Coronary artery (tissue), 2 donors: ENCODE data around the gene LINGO3.

Experiments
- DNase-seq: peaks from one replicate; pipeline ENCODE4 v3.0.0-alpha.2; 2017; ENCODE audit warnings: low spot score
- H3K27ac ChIP-seq, 2 donors: fragments of 200-600 bp; sonication (generic); one replicate each; pipeline ENCODE4 v1.5.1; 2016 to 2019
- H3K4me3 ChIP-seq: fragments of 200-600 bp; sonication (generic); 2 replicates; pipeline ENCODE4 v1.5.1; 2016; ENCODE audit warnings: mild to moderate bottlenecking, moderate library complexity
- TF ChIP-seq, protein P1 (sequence below): fragments of 200-600 bp; sonication (generic); IDR thresholded peaks from one replicate; pipeline ENCODE4 v1.5.1; 2019; ENCODE audit warnings: antibody characterized with exemption

LINGO3 gene

DNA sequence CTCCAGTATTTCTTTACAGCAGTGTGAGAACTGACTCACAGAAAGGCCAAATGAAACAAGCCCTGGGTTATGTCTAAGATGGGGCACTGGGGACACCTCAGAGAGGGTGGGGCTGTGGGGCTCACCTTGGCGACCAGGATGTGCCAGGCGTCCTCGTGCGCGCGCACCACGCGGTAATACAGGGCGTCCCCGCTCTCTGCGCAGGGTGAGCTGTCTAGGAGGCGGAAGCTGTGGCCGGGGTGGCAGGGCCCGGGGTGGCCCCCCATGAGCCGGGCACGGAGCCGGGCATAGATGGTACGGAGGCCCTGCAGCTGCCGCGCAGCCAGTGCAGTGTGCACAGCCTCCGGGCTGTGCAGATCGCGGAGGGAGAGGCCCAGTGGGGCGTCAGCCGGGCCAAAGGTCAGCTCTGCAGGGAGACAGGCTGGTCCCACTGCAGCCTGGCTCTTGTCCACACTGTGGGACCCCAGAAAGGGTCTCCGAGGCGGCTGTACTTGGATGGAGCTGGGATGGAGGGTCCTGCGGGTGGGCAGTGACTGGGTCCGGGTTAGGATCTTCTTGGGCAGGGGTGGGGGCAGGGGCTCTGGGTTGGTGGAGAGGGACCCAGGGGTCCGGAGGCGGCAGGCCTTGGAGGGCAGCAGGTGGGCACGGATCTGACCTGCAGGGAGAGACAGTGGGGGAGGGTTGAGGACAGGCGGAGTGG, 29.3 kb downstream of the LINGO3 start:
- Histone ChIP-seq H3K27ac (no peak overlapping the region), H3K4me3 (no peak overlapping the region)
- TF ChIP-seq, protein P1, sequence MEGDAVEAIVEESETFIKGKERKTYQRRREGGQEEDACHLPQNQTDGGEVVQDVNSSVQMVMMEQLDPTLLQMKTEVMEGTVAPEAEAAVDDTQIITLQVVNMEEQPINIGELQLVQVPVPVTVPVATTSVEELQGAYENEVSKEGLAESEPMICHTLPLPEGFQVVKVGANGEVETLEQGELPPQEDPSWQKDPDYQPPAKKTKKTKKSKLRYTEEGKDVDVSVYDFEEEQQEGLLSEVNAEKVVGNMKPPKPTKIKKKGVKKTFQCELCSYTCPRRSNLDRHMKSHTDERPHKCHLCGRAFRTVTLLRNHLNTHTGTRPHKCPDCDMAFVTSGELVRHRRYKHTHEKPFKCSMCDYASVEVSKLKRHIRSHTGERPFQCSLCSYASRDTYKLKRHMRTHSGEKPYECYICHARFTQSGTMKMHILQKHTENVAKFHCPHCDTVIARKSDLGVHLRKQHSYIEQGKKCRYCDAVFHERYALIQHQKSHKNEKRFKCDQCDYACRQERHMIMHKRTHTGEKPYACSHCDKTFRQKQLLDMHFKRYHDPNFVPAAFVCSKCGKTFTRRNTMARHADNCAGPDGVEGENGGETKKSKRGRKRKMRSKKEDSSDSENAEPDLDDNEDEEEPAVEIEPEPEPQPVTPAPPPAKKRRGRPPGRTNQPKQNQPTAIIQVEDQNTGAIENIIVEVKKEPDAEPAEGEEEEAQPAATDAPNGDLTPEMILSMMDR, result no peak
- DNase-seq, result no peak

DNA sequence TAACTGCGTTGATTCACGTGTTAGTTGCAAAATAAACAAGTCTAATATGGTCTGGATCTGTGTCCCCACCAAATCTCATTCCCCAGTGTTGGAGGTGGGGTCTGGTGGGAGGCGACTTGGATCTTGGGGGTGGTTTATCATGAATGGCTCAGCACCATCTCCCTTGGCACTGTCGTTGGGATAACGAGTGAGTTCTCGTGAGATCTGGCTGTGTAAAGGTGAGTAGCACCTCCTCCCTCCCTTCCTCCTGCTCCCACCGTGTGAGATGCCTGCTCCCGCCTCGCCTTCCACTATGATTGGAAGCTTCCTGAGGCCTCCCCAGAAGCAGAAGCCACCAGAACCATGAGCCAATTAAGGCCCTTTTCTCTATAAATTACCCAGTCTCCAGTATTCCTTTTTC, 30.8 kb downstream of the LINGO3 start:
- DNase-seq, result no peak
- TF ChIP-seq, protein P1, result no peak
- H3K4me3 ChIP-seq, result no peak overlapping the region
- H3K27ac ChIP-seq, result no peak overlapping the region

DNA sequence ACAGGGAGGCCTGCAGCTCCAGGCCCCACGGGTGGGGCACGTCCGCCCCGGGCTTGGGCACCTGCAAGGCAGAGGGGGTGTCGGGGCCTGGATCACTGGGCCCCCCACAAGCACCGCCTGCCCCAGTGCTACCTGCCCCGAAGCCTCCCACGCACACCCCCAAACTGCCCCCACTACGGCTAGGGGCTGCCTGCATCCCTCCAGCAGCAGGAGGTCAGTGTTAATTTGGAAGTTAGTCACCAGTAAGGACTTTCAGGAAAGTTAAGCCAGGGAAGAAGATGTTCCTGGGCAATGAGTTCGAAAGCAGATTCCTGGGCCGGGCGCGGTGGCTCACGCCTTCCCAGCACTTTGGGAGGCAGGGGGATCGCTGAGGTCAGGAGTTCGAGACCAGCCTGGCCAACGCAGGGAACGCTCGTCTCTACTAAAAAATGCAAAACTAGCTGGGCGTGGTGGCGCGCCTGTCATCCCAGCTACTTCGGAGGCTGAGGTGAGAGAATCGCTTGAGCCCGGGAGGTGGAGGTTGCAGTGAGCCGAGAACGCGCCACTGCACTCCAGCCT, 31.4 kb downstream of the LINGO3 start:
- TF ChIP-seq, protein P1, result no peak
- no peak overlapping the region for H3K4me3 ChIP-seq
- H3K27ac ChIP-seq, result no peak overlapping the region
- DNase-seq, result no peak

DNA sequence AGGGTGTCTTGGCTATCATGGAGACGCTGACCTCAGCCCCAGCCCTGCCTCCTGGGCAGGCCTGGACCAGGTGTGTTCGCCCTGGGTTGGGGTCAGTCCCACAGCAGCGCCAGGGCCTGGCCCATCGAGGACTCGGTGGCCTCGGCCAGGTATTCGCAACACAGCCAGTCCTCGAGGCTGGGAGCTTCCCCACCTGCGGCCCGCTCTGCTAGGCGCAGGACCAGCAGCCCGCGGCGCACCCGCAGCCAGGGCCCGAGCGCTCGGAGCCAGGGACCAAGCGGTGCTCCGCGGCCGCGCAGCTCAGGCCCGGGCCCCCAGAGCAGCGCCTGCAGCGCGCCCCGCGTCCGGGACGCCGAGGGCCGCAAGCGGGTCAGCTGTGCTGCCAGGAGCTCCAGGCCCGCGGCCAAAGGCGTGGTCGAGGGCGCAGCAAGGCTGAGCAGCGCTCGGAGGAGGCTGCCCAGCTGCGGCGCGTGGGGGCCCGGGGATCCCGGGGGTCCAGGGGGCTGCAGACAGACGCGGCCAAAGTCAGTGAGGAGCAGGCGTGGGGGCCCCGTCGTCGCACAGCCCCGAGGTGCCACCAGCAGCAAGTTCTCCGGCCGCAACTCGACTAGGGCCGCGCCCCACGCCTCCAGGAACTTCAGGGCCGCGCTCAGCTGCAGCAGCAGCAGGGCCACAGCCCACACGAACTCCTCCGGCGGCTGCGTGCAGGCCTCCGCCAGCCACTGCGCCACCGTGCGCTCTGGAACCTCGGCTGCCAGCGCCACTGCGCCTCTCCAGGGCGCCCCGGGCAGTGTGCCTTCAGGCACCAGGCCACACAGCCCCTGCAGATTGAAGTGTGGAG, 32.1 kb downstream of the LINGO3 start:
- peak overlapping the region in 1 of 2 donors; percentile 48 for H3K27ac ChIP-seq
- no peak for DNase-seq
- H3K4me3 ChIP-seq, result peak overlapping the region; percentile 37
- TF ChIP-seq, protein P1, result no peak

DNA sequence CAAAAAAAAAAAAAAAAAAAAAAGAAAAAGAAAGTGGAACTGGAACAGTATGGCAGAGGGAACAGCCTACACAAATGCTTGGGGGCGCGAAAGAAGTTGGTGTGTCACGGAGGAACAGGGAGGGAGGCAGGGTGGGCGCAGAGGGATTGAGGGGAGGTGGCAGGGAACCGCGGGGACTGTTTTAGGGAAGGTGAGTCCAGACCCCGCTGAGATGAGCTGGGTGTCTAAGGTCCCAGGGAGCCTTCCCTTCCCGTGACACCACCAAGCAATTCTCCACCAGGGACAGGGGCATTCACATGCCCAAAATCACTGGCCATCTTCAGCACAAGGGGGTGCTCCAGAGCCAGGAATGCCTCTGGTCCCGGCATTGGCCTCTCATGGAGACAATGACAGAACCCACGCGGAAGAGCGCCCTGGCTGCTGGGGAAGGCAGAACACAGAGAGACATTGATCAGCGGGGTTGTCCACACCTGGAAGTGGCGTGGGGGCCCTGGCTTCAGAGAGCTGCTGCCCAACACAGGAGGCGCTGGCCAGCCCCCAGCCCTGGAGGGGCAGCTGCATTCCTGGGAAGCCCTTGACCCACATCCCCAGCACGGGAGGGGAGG, 32.9 kb downstream of the LINGO3 start:
- no peak for DNase-seq
- TF ChIP-seq, protein P1, result no peak
- H3K27ac ChIP-seq, result peak overlapping the region in 1 of 2 donors; percentile 48
- peak overlapping the region; percentile 37 for H3K4me3 ChIP-seq

DNA sequence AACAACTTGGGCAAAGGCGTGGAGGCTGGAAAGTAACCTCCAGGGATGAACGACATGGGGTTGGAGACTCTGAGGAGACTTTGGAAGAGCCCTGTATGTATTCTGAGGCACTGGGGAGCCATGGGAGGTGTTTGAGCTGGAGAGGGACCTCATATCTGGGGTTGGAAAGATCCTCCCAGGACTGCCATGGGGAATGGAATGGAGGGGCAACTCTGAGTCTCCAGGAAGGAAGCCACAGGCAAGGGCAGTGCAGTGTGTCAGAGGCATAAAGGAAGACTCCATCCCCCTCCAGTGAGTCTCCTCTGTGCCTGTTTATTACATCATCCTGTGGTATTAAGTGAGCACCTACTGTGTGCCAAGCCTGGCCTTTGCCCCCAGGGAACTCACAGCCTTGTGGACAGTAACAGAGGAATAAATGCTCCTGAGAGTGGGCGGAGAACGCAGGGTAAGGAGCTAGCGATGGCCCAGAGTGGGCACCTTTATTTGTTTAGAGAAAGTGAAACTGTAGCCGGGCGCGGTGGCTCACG, 33.7 kb downstream of the LINGO3 start:
- DNase-seq, result no peak
- Histone ChIP-seq H3K27ac (peak overlapping the region; percentile 54 to 88), H3K4me3 (peak overlapping the region; percentile 97)
- TF ChIP-seq, protein P1, result no peak
